Fibroblast of villous mesenchyme (primary cell): Measurements from ENCODE around the gene UGDH. TPM values are rescaled to one million over a fixed set of nuclear protein-coding genes. Genes with fewer than 3 reads are reported as not detected.

Experiments
- DNase-seq: peaks from one replicate; pipeline ENCODE4 v3.0.0-alpha.2; 2010; ENCODE audit warnings: low read depth
- H3K4me3 ChIP-seq: 2 replicates; pipeline ENCODE4 v1.5.1; 2011; ENCODE audit warnings: low read depth, mild to moderate bottlenecking, low read length
- CTCF ChIP-seq: IDR thresholded peaks from 2 replicates; pipeline ENCODE4 v1.5.1; 2012; ENCODE audit warnings: low read depth, mild to moderate bottlenecking, low read length; ENCODE audit not compliant: insufficient read depth
- total RNA-seq: library from RNA; depleted of rRNA; stranded (reverse); fragments of >200 nt; gene quantifications from 2 replicates; pipeline ENCODE4 v1.2.3, GENCODE V29; 2012

The UGDH gene
- total RNA-seq, 1 donor = 159 TPM

GRCh38 chr4:39452860-39453587 lies 74.2 kb downstream of the UGDH start:
- no peak for DNase-seq
- no peak for TF ChIP-seq CTCF
- H3K4me3 ChIP-seq = no peak overlapping the region

DNA sequence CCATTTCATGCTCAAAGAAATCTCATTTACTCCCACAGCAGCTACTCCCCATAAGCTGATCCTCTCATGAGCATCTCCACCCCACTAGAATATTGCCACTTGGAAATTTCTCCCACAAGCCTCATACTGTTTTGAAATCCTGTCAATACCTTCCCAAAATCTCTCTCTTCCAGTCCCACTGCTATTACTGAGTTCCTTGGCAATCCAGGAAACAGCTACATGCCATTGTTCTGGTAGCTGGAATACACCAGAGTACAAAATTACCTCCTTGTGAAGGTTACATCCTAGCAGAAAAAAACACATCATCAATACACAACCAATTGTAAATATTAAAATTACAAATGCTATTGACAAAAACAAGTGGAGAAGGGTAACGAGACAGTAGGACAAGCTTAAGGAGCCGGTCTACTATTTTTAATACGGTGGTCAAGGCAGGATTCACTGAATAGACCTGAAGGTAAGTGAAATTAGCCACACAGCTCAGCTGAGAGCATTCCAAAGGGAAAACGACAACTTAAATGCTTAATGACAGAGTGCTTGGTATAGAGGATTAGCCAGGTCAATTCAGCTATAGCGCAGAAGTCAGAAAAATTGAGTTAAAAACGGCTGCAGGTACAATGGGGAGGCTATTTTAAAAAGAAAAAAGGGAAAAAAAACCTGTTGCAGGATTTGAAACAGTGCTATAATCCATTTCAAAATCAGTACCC lies 74.9 kb downstream of the UGDH start:
- TF ChIP-seq CTCF = no peak
- no peak for DNase-seq
- H3K4me3 ChIP-seq = no peak overlapping the region

DNA sequence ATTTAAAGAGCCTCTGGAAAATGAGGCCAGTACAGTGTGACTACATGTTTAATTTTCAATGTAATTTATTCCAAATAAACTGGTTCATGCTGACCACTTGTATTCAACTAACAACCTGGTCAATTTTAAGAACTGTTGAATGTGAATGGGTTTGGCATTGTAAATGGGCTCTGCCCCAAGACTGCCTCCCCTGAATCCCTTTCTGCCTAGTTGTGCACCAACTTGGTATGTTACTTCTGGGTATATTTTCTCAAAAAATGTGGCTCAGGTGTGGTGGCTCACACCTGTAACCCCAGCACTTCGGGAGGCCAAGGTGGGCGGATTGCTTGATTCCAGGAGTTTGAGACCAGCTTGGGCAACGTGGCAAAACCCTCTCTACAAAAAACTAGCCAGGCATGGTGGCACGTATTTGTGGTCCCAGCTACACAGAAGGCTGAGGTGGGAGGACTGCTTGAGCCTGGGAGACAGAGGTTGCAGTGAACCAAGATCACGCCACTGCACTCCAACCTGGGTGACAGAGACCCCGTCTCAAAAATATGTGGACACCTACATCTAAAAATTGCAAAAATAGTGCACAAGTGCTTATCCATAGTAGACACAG lies 75.7 kb downstream of the UGDH start:
- DNase-seq = no peak
- TF ChIP-seq CTCF = no peak
- no peak overlapping the region for H3K4me3 ChIP-seq

DNA sequence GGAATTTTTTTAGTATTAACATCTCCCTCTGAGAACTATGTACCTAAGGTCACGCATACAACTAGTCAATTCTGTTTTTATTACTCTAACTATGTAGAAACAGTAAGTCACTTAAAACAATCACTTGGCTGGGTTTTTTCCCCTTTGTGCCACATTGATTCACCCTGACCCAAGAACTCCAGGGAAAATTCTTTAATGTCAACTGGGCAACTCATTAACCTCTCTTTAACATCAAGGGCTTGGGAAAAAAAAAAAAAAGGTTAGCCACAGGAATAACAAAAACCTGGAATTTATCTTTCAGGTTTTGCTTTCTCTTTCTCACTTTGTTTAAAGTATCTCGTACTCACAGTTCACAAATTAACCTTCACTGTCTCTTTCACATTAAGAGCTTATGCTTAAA lies 76.6 kb downstream of the UGDH start:
- DNase-seq = no peak
- H3K4me3 ChIP-seq = no peak overlapping the region
- no peak for TF ChIP-seq CTCF

Other genes with a start within 250 kb of the UGDH start
- gene RFC1, start 161.1 kb downstream of the UGDH start, total RNA-seq = 55.3 and 56.0 TPM in 2 replicates
- gene KLB, start 120.5 kb downstream of the UGDH start, total RNA-seq = not detected in 2 replicates
- 1,596 and 2,358 TPM in 2 replicates for gene RPL9, start 68.5 kb downstream of the UGDH start, total RNA-seq
- gene LIAS, start 68.4 kb downstream of the UGDH start, total RNA-seq = 6.1 and 6.9 TPM in 2 replicates
- 24.5 and 29.4 TPM in 2 replicates for gene SMIM14, start 111.4 kb upstream of the UGDH start, total RNA-seq
- 14.8 and 19.0 TPM in 2 replicates for gene UBE2K, start 170.7 kb upstream of the UGDH start, total RNA-seq